CD14-positive monocyte (primary cell): ENCODE measurements around the gene PITRM1. TPM values are rescaled to one million over a fixed set of nuclear protein-coding genes. Genes with fewer than 3 reads are reported as not detected.

Experiments
- DNase-seq, 3 donors: peaks; one replicate each; pipeline ENCODE4 v3.0.0-alpha.2; 2011 to 2022
- H2AFZ ChIP-seq: 2 replicates; pipeline ENCODE4 v1.6.0; 2012; ENCODE audit warnings: mild to moderate bottlenecking, low read depth, low read length, inconsistent platforms; ENCODE audit not compliant: insufficient read depth, poor library complexity, severe bottlenecking
- H3K27ac ChIP-seq, 2 donors: 1 replicate in 1 of 2; 2 replicates in 1 of 2; pipeline ENCODE4 v1.5.1; 2012 to 2013; ENCODE audit warnings: low read length in 2 of 2, control low read depth in 1 of 2, inconsistent platforms in 1 of 2, low read depth in 1 of 2, mild to moderate bottlenecking in 1 of 2
- H3K27me3 ChIP-seq, 2 donors: one replicate each; pipeline versions ENCODE4 v1.6.0 to v1.6.1; 2011 to 2013; ENCODE audit warnings: low read length in 2 of 2; ENCODE audit not compliant: control insufficient read depth in 2 of 2, insufficient read depth in 2 of 2
- H3K36me3 ChIP-seq, 2 donors: replicated peaks in 1 of 2; 1 replicate in 1 of 2; 2 replicates in 1 of 2; pipeline versions ENCODE4 v1.5.1 to v1.6.1; 2012 to 2013; ENCODE audit warnings: low read length in 2 of 2, control low read depth in 1 of 2, inconsistent platforms in 1 of 2, mild to moderate bottlenecking in 1 of 2; ENCODE audit not compliant: insufficient read depth in 2 of 2, control insufficient read depth in 1 of 2
- H3K4me1 ChIP-seq, 2 donors: 1 replicate in 1 of 2; 2 replicates in 1 of 2; pipeline versions ENCODE4 v1.5.1 to v1.6.1; 2012 to 2013; ENCODE audit warnings: low read length in 2 of 2, control low read depth in 1 of 2, inconsistent platforms in 1 of 2, mild to moderate bottlenecking in 1 of 2, moderate library complexity in 1 of 2; ENCODE audit not compliant: insufficient read depth in 2 of 2, control insufficient read depth in 1 of 2
- H3K4me2 ChIP-seq: replicated peaks from 2 replicates; pipeline ENCODE3; 2012; ENCODE audit warnings: low read length, moderate library complexity, mild to moderate bottlenecking; ENCODE audit not compliant: poor library complexity, severe bottlenecking; ENCODE audit errors: extremely low read depth
- H3K4me3 ChIP-seq, 3 experiments: fragments of 200-600 bp in 1 of 3; sonication (generic) in 1 of 3; replicated peaks in 1 of 3; 1 replicate in 2 of 3; 2 replicates in 1 of 3; pipeline ENCODE4 v1.5.1; 2011 to 2013; ENCODE audit warnings: low read length in 3 of 3, mild to moderate bottlenecking in 3 of 3, control low read depth in 2 of 3, low read depth in 2 of 3, inconsistent platforms in 1 of 3, moderate library complexity in 1 of 3
- H3K79me2 ChIP-seq: 2 replicates; pipeline ENCODE4 v1.6.0; 2012; ENCODE audit warnings: mild to moderate bottlenecking, control low read depth, inconsistent platforms, low read length, moderate library complexity; ENCODE audit not compliant: insufficient read depth
- H3K9ac ChIP-seq: 2 replicates; pipeline ENCODE4 v1.6.0; 2017; ENCODE audit warnings: low read length, mild to moderate bottlenecking; ENCODE audit not compliant: insufficient read depth, poor library complexity, severe bottlenecking
- H3K9me3 ChIP-seq, 2 donors: replicated peaks in 1 of 2; 1 replicate in 1 of 2; 2 replicates in 1 of 2; pipeline versions ENCODE4 v1.5.1 to v1.6.1; 2012 to 2013; ENCODE audit warnings: low read length in 2 of 2, control low read depth in 1 of 2; ENCODE audit not compliant: control insufficient read depth in 1 of 2, insufficient read depth in 1 of 2
- H4K20me1 ChIP-seq: 2 replicates; pipeline ENCODE4 v1.6.0; 2012; ENCODE audit warnings: mild to moderate bottlenecking, low read length, control low read depth, moderate library complexity; ENCODE audit not compliant: insufficient read depth
- H3K27ac Mint-ChIP-seq, 7 donors: one replicate each; pipeline ENCODE4 v1.8.0; 2020; ENCODE audit warnings: mild to moderate bottlenecking in 7 of 7, mixed read lengths in 7 of 7, moderate library complexity in 6 of 7, inconsistent platforms in 2 of 7
- H3K27me3 Mint-ChIP-seq, 3 donors: one replicate each; pipeline ENCODE4 v1.8.0; 2021 to 2022; ENCODE audit warnings: low read depth in 3 of 3, mild to moderate bottlenecking in 3 of 3, mixed read lengths in 3 of 3, moderate library complexity in 3 of 3, inconsistent platforms in 1 of 3
- H3K36me3 Mint-ChIP-seq, 2 donors: one replicate each; pipeline ENCODE4 v1.8.0; 2020; ENCODE audit warnings: mixed read lengths in 2 of 2, inconsistent platforms in 1 of 2, mild to moderate bottlenecking in 1 of 2
- H3K4me1 Mint-ChIP-seq: one replicate; pipeline ENCODE4 v1.8.0; 2020; ENCODE audit warnings: mild to moderate bottlenecking, mixed read lengths
- H3K4me3 Mint-ChIP-seq, 2 donors: one replicate each; pipeline ENCODE4 v1.8.0; 2020; ENCODE audit warnings: mild to moderate bottlenecking in 2 of 2, mixed read lengths in 2 of 2, moderate library complexity in 1 of 2
- H3K9me3 Mint-ChIP-seq, 7 donors: one replicate each; pipeline ENCODE4 v1.8.0; 2020 to 2022; ENCODE audit warnings: mixed read lengths in 7 of 7, mild to moderate bottlenecking in 6 of 7, moderate library complexity in 6 of 7, inconsistent platforms in 2 of 7
- CTCF ChIP-seq: fragments of 200-600 bp; IDR thresholded peaks from one replicate; pipeline ENCODE4 v1.8.0; 2022; ENCODE audit warnings: antibody characterized with exemption, mild to moderate bottlenecking
- WGBS: methylation state at CpG from one replicate; pipeline ENCODE4 v1.1.5; 2013; ENCODE audit warnings: missing lambda C conversion rate; ENCODE audit not compliant: insufficient coverage; 5-methylcytosine and 5-hydroxymethylcytosine counted together
- intact Hi-C, 2 donors: fragments of 100-400 bp; cut with micrococcal nuclease; formaldehyde crosslinking; loops; one replicate each; pipeline versions ENCODE4 v1.15.0 to v1.15.1; 2023
- polyA plus RNA-seq, 3 donors: library from polyadenylated mRNA; depleted of rRNA in 1 of 3; unstranded in 2 of 3; stranded (reverse) in 1 of 3; fragments of 300-500 nt in 2 of 3; fragments of >200 nt in 1 of 3; fragmentation: Illumina TruSeq in 2 of 3; gene quantifications; 1 replicate in 2 of 3; 2 replicates in 1 of 3; pipeline ENCODE4 v1.2.3, GENCODE V29; 2012 to 2021

The PITRM1 gene
- polyA plus RNA-seq, 3 donors = 15.3 to 45.7 (median 23.2) TPM

GRCh38 chr10:3143366-3143765, 29.2 kb downstream of the PITRM1 start:
- no peak for TF ChIP-seq CTCF
- Mint-ChIP-seq H3K27me3 (peaks cover 0 to 2% (median 0%) of the 10 kb centered on the region in 3 donors), H3K4me3 (no peak overlapping the region), H3K36me3 (peaks cover 93 to 99% of the 10 kb centered on the region in 2 donors), H3K27ac (peak overlapping the region in 1 of 7 donors; percentile 38), H3K9me3 (no peaks in the 10 kb centered on the region), H3K4me1 (no peaks in the 10 kb centered on the region)
- intact Hi-C loops = no loop called here
- no peaks in the 10 kb centered on the region for H4K20me1 ChIP-seq
- no peak overlapping the region for H3K4me2 ChIP-seq
- no peaks in the 10 kb centered on the region for H3K4me1 ChIP-seq
- H3K27me3 ChIP-seq = no peaks in the 10 kb centered on the region
- no peak overlapping the region for H3K27ac ChIP-seq
- over 99% methylated on average over 16 of the region's 17 CpGs for WGBS
- no peaks in the 10 kb centered on the region for H3K9me3 ChIP-seq
- H3K79me2 ChIP-seq = no peaks in the 10 kb centered on the region
- no peak for DNase-seq
- H3K9ac ChIP-seq = no peak overlapping the region
- H3K4me3 ChIP-seq = no peak overlapping the region
- peaks cover 93 to 100% of the 10 kb centered on the region in 2 donors for H3K36me3 ChIP-seq
- H2AFZ ChIP-seq = no peak overlapping the region

GRCh38 chr10:3142146-3142875, 30.3 kb downstream of the PITRM1 start:
- H3K27ac ChIP-seq = no peak overlapping the region
- no peaks in the 10 kb centered on the region for H3K27me3 ChIP-seq
- H4K20me1 ChIP-seq = no peaks in the 10 kb centered on the region
- H3K4me1 ChIP-seq = no peaks in the 10 kb centered on the region
- Mint-ChIP-seq H3K4me1 (no peaks in the 10 kb centered on the region), H3K27ac (peak overlapping the region in 2 of 7 donors; percentile 10 to 23), H3K36me3 (peaks cover 93 to 99% of the 10 kb centered on the region in 2 donors), H3K4me3 (no peak overlapping the region), H3K27me3 (peaks cover 0 to 2% (median 0%) of the 10 kb centered on the region in 3 donors), H3K9me3 (no peaks in the 10 kb centered on the region)
- H3K9ac ChIP-seq = no peak overlapping the region
- H3K4me3 ChIP-seq = no peak overlapping the region
- no peaks in the 10 kb centered on the region for H3K9me3 ChIP-seq
- intact Hi-C loops = no loop called here
- H2AFZ ChIP-seq = no peak overlapping the region
- WGBS = 99% methylated on average over 10 of the region's 14 CpGs
- DNase-seq = no peak
- no peaks in the 10 kb centered on the region for H3K79me2 ChIP-seq
- no peak overlapping the region for H3K4me2 ChIP-seq
- TF ChIP-seq CTCF = no peak
- H3K36me3 ChIP-seq = peaks cover 95 to 100% of the 10 kb centered on the region in 2 donors
